ENCODE results near the gene HRH1. TPM values are rescaled to one million over a fixed set of nuclear protein-coding genes. Genes with fewer than 3 reads are reported as not detected.

HRH1 gene
- total and polyA plus RNA-seq, 2 experiments from 2014 or later: not detected

DNA sequence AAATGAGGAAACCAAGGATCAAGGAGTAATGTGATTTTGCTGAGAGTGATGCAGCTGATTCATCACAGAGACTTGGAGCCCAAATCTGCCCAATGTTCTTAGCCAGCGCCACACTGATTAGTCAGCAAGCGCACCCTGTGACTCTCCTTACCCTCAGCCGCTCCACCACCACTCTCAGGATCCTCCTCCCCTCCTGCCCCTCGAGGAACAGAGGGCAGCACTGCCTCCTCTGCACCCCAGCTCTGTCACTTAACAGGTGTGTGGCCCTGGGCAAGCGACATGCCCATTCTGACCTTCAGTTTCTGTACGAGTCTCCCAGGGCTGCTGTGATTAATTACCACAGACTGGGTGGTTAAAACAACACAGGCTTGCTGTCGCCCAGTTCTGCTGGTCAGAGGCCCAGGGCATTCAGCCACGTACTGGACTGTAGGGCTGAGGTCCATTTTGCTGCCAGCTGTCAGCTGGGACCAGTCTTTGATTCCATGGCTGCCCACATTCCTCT is 36.1 kb upstream of the HRH1 start:
- H3K4me2 ChIP-seq: no peak overlapping the region
- Mint-ChIP-seq H3K27ac (no peak overlapping the region), H3K36me3 (ENCODE audit: low read depth) (peaks cover 3% of the 10 kb centered on the region; the same call in 1 of the 3 replicates), H3K4me3 (no peak overlapping the region), H3K27me3 (ENCODE audit: insufficient read depth, low read depth, poor library complexity) (peaks cover 7% of the 10 kb centered on the region), H3K4me1 (peaks cover 8% of the 10 kb centered on the region; the same call in 2 of the 3 replicates), H3K9me3 (peaks cover 10% of the 10 kb centered on the region)
- H3K27ac ChIP-seq (ENCODE audit: low read depth): no peak overlapping the region
- no peaks in the 10 kb centered on the region for H4K20me1 ChIP-seq (replicated peaks; ENCODE audit: insufficient read depth)
- H3K4me1 ChIP-seq (ENCODE audit: insufficient read depth): no peaks in the 10 kb centered on the region
- H3K79me2 ChIP-seq (replicated peaks; ENCODE audit: insufficient read depth): no peaks in the 10 kb centered on the region
- TF ChIP-seq JUNB (IDR thresholded peaks at IDR 0.05; ENCODE audit: unreplicated experiment): no peak
- TF ChIP-seq, protein P1, sequence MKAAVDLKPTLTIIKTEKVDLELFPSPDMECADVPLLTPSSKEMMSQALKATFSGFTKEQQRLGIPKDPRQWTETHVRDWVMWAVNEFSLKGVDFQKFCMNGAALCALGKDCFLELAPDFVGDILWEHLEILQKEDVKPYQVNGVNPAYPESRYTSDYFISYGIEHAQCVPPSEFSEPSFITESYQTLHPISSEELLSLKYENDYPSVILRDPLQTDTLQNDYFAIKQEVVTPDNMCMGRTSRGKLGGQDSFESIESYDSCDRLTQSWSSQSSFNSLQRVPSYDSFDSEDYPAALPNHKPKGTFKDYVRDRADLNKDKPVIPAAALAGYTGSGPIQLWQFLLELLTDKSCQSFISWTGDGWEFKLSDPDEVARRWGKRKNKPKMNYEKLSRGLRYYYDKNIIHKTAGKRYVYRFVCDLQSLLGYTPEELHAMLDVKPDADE (IDR thresholded peaks at IDR 0.05): no peak
- no peak for TF ChIP-seq STAT1 (IDR thresholded peaks at IDR 0.05; ENCODE audit: unreplicated experiment)
- ATAC-seq (no peak), DNase-seq (ENCODE audit: low spot score) (no peak)
- no peaks in the 10 kb centered on the region for H3K36me3 ChIP-seq (ENCODE audit: insufficient read depth)
- H3K27me3 ChIP-seq (ENCODE audit: insufficient read depth): no peaks in the 10 kb centered on the region
- no peak overlapping the region for H3K4me3 ChIP-seq
- no peak overlapping the region for H2AFZ ChIP-seq
- no peaks in the 10 kb centered on the region for H3K9me2 ChIP-seq (ENCODE audit: insufficient read depth)
- H3F3A ChIP-seq (replicated peaks; ENCODE audit: low read depth): no peaks in the 10 kb centered on the region

DNA sequence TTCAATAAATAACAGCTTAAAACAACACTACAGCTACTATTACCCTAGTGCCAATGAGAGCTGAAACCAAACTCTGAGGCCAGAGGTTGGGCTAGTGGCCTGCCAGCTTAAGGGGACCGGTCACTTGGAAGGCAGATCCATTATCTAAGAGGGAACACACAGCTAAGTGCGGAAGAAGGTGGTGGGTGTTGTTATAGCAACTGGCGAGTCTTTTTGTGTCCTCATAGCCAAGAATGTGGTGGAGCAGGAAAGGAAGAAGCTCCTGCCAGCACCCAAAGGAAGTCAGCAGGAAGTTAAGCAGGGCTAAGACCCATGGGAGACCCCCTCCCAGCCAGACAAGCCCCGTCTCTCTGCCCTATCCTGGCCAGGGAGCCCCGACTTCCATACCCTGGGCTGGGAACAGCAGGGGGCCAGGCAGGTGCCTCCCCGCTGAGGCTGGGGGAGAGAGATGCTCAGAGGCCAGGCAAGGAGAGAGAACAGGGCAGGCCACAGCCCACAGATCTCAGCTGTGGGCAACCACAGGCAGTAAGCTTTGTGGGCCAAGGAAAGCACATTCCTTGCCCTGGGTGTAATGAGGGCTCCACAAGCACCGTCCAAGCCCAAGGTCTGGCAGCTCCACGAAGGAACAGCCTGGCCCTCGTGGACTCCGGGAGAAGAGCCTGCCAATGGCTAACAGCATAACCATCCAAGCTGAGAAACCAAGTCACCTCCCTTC is 34.0 kb upstream of the HRH1 start:
- ATAC-seq (no peak), DNase-seq (ENCODE audit: low spot score) (no peak)
- no peaks in the 10 kb centered on the region for H3K36me3 ChIP-seq (ENCODE audit: insufficient read depth)
- no peaks in the 10 kb centered on the region for H3F3A ChIP-seq (replicated peaks; ENCODE audit: low read depth)
- Mint-ChIP-seq H3K27me3 (ENCODE audit: insufficient read depth, low read depth, poor library complexity) (peaks cover 7% of the 10 kb centered on the region), H3K4me3 (no peak overlapping the region), H3K9me3 (peaks cover 18% of the 10 kb centered on the region), H3K4me1 (peaks cover 8% of the 10 kb centered on the region; the same call in 2 of the 3 replicates), H3K36me3 (ENCODE audit: low read depth) (peaks cover 3% of the 10 kb centered on the region; the same call in 2 of the 3 replicates), H3K27ac (no peak overlapping the region)
- no peaks in the 10 kb centered on the region for H3K79me2 ChIP-seq (replicated peaks; ENCODE audit: insufficient read depth)
- H3K4me1 ChIP-seq (ENCODE audit: insufficient read depth): no peaks in the 10 kb centered on the region
- H3K4me3 ChIP-seq: no peak overlapping the region
- H3K27me3 ChIP-seq (ENCODE audit: insufficient read depth): no peaks in the 10 kb centered on the region
- H3K9me2 ChIP-seq (ENCODE audit: insufficient read depth): no peaks in the 10 kb centered on the region
- no peaks in the 10 kb centered on the region for H4K20me1 ChIP-seq (replicated peaks; ENCODE audit: insufficient read depth)
- H3K4me2 ChIP-seq: no peak overlapping the region
- H2AFZ ChIP-seq: no peak overlapping the region
- TF ChIP-seq, protein P2, sequence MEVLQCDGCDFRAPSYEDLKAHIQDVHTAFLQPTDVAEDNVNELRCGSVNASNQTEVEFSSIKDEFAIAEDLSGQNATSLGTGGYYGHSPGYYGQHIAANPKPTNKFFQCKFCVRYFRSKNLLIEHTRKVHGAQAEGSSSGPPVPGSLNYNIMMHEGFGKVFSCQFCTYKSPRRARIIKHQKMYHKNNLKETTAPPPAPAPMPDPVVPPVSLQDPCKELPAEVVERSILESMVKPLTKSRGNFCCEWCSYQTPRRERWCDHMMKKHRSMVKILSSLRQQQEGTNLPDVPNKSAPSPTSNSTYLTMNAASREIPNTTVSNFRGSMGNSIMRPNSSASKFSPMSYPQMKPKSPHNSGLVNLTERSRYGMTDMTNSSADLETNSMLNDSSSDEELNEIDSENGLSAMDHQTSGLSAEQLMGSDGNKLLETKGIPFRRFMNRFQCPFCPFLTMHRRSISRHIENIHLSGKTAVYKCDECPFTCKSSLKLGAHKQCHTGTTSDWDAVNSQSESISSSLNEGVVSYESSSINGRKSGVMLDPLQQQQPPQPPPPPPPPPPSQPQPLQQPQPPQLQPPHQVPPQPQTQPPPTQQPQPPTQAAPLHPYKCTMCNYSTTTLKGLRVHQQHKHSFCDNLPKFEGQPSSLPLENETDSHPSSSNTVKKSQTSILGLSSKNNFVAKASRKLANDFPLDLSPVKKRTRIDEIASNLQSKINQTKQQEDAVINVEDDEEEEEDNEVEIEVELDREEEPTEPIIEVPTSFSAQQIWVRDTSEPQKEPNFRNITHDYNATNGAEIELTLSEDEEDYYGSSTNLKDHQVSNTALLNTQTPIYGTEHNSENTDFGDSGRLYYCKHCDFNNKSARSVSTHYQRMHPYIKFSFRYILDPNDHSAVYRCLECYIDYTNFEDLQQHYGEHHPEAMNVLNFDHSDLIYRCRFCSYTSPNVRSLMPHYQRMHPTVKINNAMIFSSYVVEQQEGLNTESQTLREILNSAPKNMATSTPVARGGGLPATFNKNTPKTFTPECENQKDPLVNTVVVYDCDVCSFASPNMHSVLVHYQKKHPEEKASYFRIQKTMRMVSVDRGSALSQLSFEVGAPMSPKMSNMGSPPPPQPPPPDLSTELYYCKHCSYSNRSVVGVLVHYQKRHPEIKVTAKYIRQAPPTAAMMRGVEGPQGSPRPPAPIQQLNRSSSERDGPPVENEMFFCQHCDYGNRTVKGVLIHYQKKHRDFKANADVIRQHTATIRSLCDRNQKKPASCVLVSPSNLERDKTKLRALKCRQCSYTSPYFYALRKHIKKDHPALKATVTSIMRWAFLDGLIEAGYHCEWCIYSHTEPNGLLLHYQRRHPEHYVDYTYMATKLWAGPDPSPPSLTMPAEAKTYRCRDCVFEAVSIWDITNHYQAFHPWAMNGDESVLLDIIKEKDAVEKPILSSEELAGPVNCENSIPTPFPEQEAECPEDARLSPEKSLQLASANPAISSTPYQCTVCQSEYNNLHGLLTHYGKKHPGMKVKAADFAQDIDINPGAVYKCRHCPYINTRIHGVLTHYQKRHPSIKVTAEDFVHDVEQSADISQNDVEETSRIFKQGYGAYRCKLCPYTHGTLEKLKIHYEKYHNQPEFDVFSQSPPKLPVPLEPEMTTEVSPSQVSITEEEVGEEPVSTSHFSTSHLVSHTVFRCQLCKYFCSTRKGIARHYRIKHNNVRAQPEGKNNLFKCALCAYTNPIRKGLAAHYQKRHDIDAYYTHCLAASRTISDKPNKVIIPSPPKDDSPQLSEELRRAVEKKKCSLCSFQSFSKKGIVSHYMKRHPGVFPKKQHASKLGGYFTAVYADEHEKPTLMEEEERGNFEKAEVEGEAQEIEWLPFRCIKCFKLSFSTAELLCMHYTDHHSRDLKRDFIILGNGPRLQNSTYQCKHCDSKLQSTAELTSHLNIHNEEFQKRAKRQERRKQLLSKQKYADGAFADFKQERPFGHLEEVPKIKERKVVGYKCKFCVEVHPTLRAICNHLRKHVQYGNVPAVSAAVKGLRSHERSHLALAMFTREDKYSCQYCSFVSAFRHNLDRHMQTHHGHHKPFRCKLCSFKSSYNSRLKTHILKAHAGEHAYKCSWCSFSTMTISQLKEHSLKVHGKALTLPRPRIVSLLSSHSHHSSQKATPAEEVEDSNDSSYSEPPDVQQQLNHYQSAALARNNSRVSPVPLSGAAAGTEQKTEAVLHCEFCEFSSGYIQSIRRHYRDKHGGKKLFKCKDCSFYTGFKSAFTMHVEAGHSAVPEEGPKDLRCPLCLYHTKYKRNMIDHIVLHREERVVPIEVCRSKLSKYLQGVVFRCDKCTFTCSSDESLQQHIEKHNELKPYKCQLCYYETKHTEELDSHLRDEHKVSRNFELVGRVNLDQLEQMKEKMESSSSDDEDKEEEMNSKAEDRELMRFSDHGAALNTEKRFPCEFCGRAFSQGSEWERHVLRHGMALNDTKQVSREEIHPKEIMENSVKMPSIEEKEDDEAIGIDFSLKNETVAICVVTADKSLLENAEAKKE (CRISPR knock-in tag; IDR thresholded peaks at IDR 0.05): no peak
- TF ChIP-seq EZH2 (IDR thresholded peaks at IDR 0.05; ENCODE audit: low read depth, unreplicated experiment) (no peak), ZNF331 (CRISPR knock-in tag; IDR thresholded peaks at IDR 0.05; ENCODE audit: low read depth) (no peak), POLR2AphosphoS5 (IDR thresholded peaks at IDR 0.05; ENCODE audit: low read depth) (no peak)
- TF ChIP-seq, protein P1 (IDR thresholded peaks at IDR 0.05): no peak
- H3K27ac ChIP-seq (ENCODE audit: low read depth): no peak overlapping the region
